GM23338 (cell line): ENCODE results near the gene ARHGAP27.

Experiments used
- CREB1 ChIP-seq: fragments of 250-450 bp; sonication (Bioruptor Pico); IDR thresholded peaks from 2 replicates; pipeline ENCODE4 v1.5.0; 2020; ENCODE audit warnings: low read depth, mild to moderate bottlenecking, moderate library complexity
- CTCF ChIP-seq, 2 experiments: fragments of 200-600 bp in 1 of 2; sonication (generic) in 1 of 2; conservative IDR thresholded peaks; 2 replicates each; pipeline versions ENCODE4 v1.5.1 to v1.6.1; 2016 to 2017; ENCODE audit warnings: antibody characterized with exemption in 2 of 2, low read depth in 2 of 2, mild to moderate bottlenecking in 2 of 2, moderate library complexity in 1 of 2
- ETS1 ChIP-seq: IDR thresholded peaks from 2 replicates; pipeline ENCODE4 v1.6.1; 2016; ENCODE audit warnings: antibody characterized with exemption
- EZH2 ChIP-seq: fragments of 200-600 bp; sonication (generic); IDR thresholded peaks from one replicate; pipeline ENCODE4 v1.8.0; 2017; ENCODE audit warnings: antibody characterized with exemption, mild to moderate bottlenecking, low read depth; ENCODE audit not compliant: unreplicated experiment
- EZH2phosphoT487 ChIP-seq: fragments of 200-600 bp; sonication (generic); IDR thresholded peaks from one replicate; pipeline ENCODE4 v1.8.1; 2018; ENCODE audit warnings: antibody characterized with exemption; ENCODE audit not compliant: unreplicated experiment
- JUNB ChIP-seq: IDR thresholded peaks from one replicate; pipeline ENCODE4 v1.6.1; 2016; ENCODE audit warnings: antibody characterized with exemption; ENCODE audit not compliant: unreplicated experiment
- NANOG ChIP-seq: IDR thresholded peaks from 2 replicates; pipeline ENCODE4 v1.6.1; 2016; ENCODE audit warnings: antibody characterized with exemption, borderline replicate concordance
- POLR2AphosphoS5 ChIP-seq: IDR thresholded peaks from 2 replicates; pipeline ENCODE4 v1.6.1; 2016; ENCODE audit warnings: antibody characterized with exemption, low read depth
- REST ChIP-seq: IDR thresholded peaks from one replicate; pipeline ENCODE4 v1.6.1; 2018; ENCODE audit warnings: antibody characterized with exemption; ENCODE audit not compliant: unreplicated experiment
- ZNF114 ChIP-seq: fragments of 250-450 bp; sonication (Bioruptor Pico); IDR thresholded peaks from 2 replicates; pipeline ENCODE4 v1.5.0; 2020; ENCODE audit warnings: mild to moderate bottlenecking, moderate library complexity
- ZNF331 ChIP-seq: fragments of 250-450 bp; sonication (Bioruptor Pico); IDR thresholded peaks from 2 replicates; pipeline ENCODE4 v1.5.0; 2020; ENCODE audit warnings: low read depth, mild to moderate bottlenecking, moderate library complexity
- ZNF462 ChIP-seq: fragments of 250-450 bp; sonication (Bioruptor Pico); IDR thresholded peaks from 2 replicates; pipeline ENCODE4 v1.5.0; 2020; ENCODE audit warnings: mild to moderate bottlenecking, moderate library complexity

- TF ChIP-seq CTCF (conservative IDR thresholded peaks at IDR 0.05; ENCODE audit: low read depth in 2 of 2) (peak; percentile 90 to 98), EZH2phosphoT487 (no peak), POLR2AphosphoS5 (no peak), REST (no peak), ETS1 (no peak), EZH2 (no peak), CREB1 (no peak), NANOG (no peak), ZNF114 (no peak), ZNF462 (CRISPR knock-in tag) (no peak), JUNB (no peak), ZNF331 (CRISPR knock-in tag) (no peak)
Observed at GRCh38 chr17:45428050-45428617, 4.5 kb downstream of the ARHGAP27 start.
